ENCODE results near the gene SMAD6. TPM values are rescaled to one million over a fixed set of nuclear protein-coding genes. Genes with fewer than 3 reads are reported as not detected.
A peak's percentile ranks its signal among the peaks of the same experiment; 100 is the strongest.

Gene SMAD6
- total RNA-seq, 1 donor from 2014 or later = 2.7 TPM

GRCh38 chr15:66749841-66750575, 48.0 kb downstream of the SMAD6 start:
- no peaks in the 10 kb centered on the region for H3K27me3 ChIP-seq (ENCODE audit: insufficient read depth, low read length)
- Mint-ChIP-seq H3K36me3 (ENCODE audit: low read depth, unreplicated experiment) (peaks cover 5% of the 10 kb centered on the region), H3K27ac (ENCODE audit: unreplicated experiment) (no peak overlapping the region), H3K9me3 (ENCODE audit: unreplicated experiment) (peaks cover 3% of the 10 kb centered on the region), H3K4me1 (ENCODE audit: low read depth, unreplicated experiment) (peaks cover 19% of the 10 kb centered on the region), H3K4me3 (ENCODE audit: unreplicated experiment) (no peak overlapping the region), H3K27me3 (ENCODE audit: low read depth, unreplicated experiment) (peaks cover 8% of the 10 kb centered on the region)
- no peaks in the 10 kb centered on the region for H3K36me3 ChIP-seq (ENCODE audit: insufficient read depth, low read length)
- DNase-seq (ENCODE audit: low read depth) = no peak
- no peak overlapping the region for H3K9ac ChIP-seq (ENCODE audit: low read length)
- peak overlapping the region; percentile 10 for H3K4me2 ChIP-seq (ENCODE audit: low read length)
- no peak overlapping the region for H2AFZ ChIP-seq (ENCODE audit: low read depth, low read length)
- H3K4me1 ChIP-seq (ENCODE audit: insufficient read depth, low read length) = peaks cover 47% of the 10 kb centered on the region
- TF ChIP-seq EZH2 (IDR thresholded peaks at IDR 0.05; ENCODE audit: insufficient read depth, low read length) = no peak
- no peaks in the 10 kb centered on the region for H3K9me3 ChIP-seq (ENCODE audit: insufficient read depth, low read depth, low read length)
- no peak overlapping the region for H3K4me3 ChIP-seq (ENCODE audit: insufficient read depth, low read depth, low read length)
- H3K79me2 ChIP-seq (ENCODE audit: insufficient read depth, low read length) = peaks cover 10% of the 10 kb centered on the region
- no peak for FAIRE-seq
- H3K27ac ChIP-seq (ENCODE audit: low read depth, low read length) = no peak overlapping the region
- H4K20me1 ChIP-seq (ENCODE audit: insufficient read depth, low read length) = peaks cover 27% of the 10 kb centered on the region

GRCh38 chr15:66750609-66751008, 48.6 kb downstream of the SMAD6 start:
- Histone ChIP-seq H3K27me3 (ENCODE audit: insufficient read depth, low read length) (no peaks in the 10 kb centered on the region), H3K9me3 (ENCODE audit: insufficient read depth, low read depth, low read length) (peaks cover 3% of the 10 kb centered on the region), H2AFZ (ENCODE audit: low read depth, low read length) (no peak overlapping the region), H3K4me3 (ENCODE audit: insufficient read depth, low read depth, low read length) (no peak overlapping the region), H3K36me3 (ENCODE audit: insufficient read depth, low read length) (no peaks in the 10 kb centered on the region), H3K27ac (ENCODE audit: low read depth, low read length) (no peak overlapping the region), H3K4me1 (ENCODE audit: insufficient read depth, low read length) (peaks cover 47% of the 10 kb centered on the region), H3K79me2 (ENCODE audit: insufficient read depth, low read length) (peaks cover 10% of the 10 kb centered on the region), H3K9ac (ENCODE audit: low read length) (no peak overlapping the region), H4K20me1 (ENCODE audit: insufficient read depth, low read length) (peaks cover 23% of the 10 kb centered on the region), H3K4me2 (ENCODE audit: low read length) (no peak overlapping the region)
- H3K27ac Mint-ChIP-seq (ENCODE audit: unreplicated experiment) = no peak overlapping the region
- H3K27me3 Mint-ChIP-seq (ENCODE audit: low read depth, unreplicated experiment) = peaks cover 8% of the 10 kb centered on the region
- DNase-seq (ENCODE audit: low read depth) = no peak
- TF ChIP-seq EZH2 (IDR thresholded peaks at IDR 0.05; ENCODE audit: insufficient read depth, low read length) = no peak
- TF ChIP-seq CTCF (IDR thresholded peaks at IDR 0.05; ENCODE audit: insufficient read depth, low read depth, low read length) = no peak
- peaks cover 10% of the 10 kb centered on the region for H3K36me3 Mint-ChIP-seq (ENCODE audit: low read depth, unreplicated experiment)
- no peak overlapping the region for H3K4me3 Mint-ChIP-seq (ENCODE audit: unreplicated experiment)
- no peak for FAIRE-seq
- peaks cover 19% of the 10 kb centered on the region for H3K4me1 Mint-ChIP-seq (ENCODE audit: low read depth, unreplicated experiment)
- peaks cover 7% of the 10 kb centered on the region for H3K9me3 Mint-ChIP-seq (ENCODE audit: unreplicated experiment)

- Histone ChIP-seq H3K4me2 (ENCODE audit: low read length) (peak overlapping the region; percentile 10), H3K9me3 (ENCODE audit: insufficient read depth, low read depth, low read length) (peaks cover 3% of the 10 kb centered on the region), H3K4me3 (ENCODE audit: insufficient read depth, low read depth, low read length) (no peak overlapping the region), H3K27me3 (ENCODE audit: insufficient read depth, low read length) (no peaks in the 10 kb centered on the region), H3K79me2 (ENCODE audit: insufficient read depth, low read length) (peaks cover 10% of the 10 kb centered on the region), H3K36me3 (ENCODE audit: insufficient read depth, low read length) (no peaks in the 10 kb centered on the region), H3K4me1 (ENCODE audit: insufficient read depth, low read length) (peaks cover 39% of the 10 kb centered on the region), H2AFZ (ENCODE audit: low read depth, low read length) (no peak overlapping the region), H4K20me1 (ENCODE audit: insufficient read depth, low read length) (peaks cover 27% of the 10 kb centered on the region), H3K27ac (ENCODE audit: low read depth, low read length) (no peak overlapping the region), H3K9ac (ENCODE audit: low read length) (no peak overlapping the region)
- TF ChIP-seq EZH2 (IDR thresholded peaks at IDR 0.05; ENCODE audit: insufficient read depth, low read length) = no peak
- TF ChIP-seq CTCF (IDR thresholded peaks at IDR 0.05; ENCODE audit: insufficient read depth, low read depth, low read length) = no peak
- Mint-ChIP-seq H3K4me3 (ENCODE audit: unreplicated experiment) (no peak overlapping the region), H3K36me3 (ENCODE audit: low read depth, unreplicated experiment) (peaks cover 10% of the 10 kb centered on the region), H3K9me3 (ENCODE audit: unreplicated experiment) (peaks cover 7% of the 10 kb centered on the region), H3K27ac (ENCODE audit: unreplicated experiment) (no peak overlapping the region), H3K27me3 (ENCODE audit: low read depth, unreplicated experiment) (peaks cover 8% of the 10 kb centered on the region), H3K4me1 (ENCODE audit: low read depth, unreplicated experiment) (peaks cover 13% of the 10 kb centered on the region)
- FAIRE-seq = no peak
- DNase-seq (ENCODE audit: low read depth) = no peak
These were observed 49.5 kb downstream of the SMAD6 start for GRCh38 chr15:66751579-66751978.

Data from astrocyte (in vitro differentiated cells and primary cell).